ENCODE measurements around the gene CACNA2D1. TPM values are rescaled to one million over a fixed set of nuclear protein-coding genes. Genes with fewer than 3 reads are reported as not detected.

CACNA2D1 gene
- total RNA-seq, 2 donors from 2014 or later, result not detected

DNA sequence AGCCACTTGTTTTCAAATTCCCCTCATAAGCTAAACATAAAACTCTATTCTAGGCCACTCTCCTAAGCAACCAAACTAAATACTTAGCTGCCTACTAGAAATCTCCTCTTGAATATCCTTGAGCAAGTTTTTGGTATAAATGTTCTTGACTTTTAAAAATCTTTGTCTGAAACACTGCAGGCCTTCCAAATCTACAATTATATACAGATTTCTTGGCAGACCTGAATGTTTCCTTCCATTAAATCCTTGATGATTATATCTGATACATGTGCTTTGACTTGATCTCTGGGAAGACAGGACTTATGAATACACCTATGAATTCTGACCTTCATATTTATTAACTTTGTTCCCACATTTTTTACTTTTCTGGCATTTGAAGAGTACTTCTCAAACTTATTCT is 314.5 kb downstream of the CACNA2D1 start:
- H3K9me3 ChIP-seq (ENCODE audit: control insufficient read depth, low read length, poor library complexity, severe bottlenecking), result peaks cover 2% of the 10 kb centered on the region
- no peaks in the 10 kb centered on the region for H3K27me3 Mint-ChIP-seq
- no peak overlapping the region for H3K27ac Mint-ChIP-seq
- no peaks in the 10 kb centered on the region for H3K36me3 Mint-ChIP-seq (ENCODE audit: low read depth)
- DNase-seq, result no peak
- no peak overlapping the region for H3K4me3 Mint-ChIP-seq
- ATAC-seq, result no peak
- no peaks in the 10 kb centered on the region for H3K4me1 Mint-ChIP-seq

- H3K9me3 ChIP-seq (ENCODE audit: control insufficient read depth, low read length, poor library complexity, severe bottlenecking), result peaks cover 2% of the 10 kb centered on the region
- Mint-ChIP-seq H3K4me3 (no peak overlapping the region), H3K36me3 (ENCODE audit: low read depth) (no peaks in the 10 kb centered on the region), H3K27me3 (no peaks in the 10 kb centered on the region), H3K4me1 (no peaks in the 10 kb centered on the region), H3K27ac (no peak overlapping the region)
- no peak for ATAC-seq
- DNase-seq, result no peak
These were observed 315.0 kb downstream of the CACNA2D1 start for GRCh38 chr7:82128546-82128945.

GRCh38 chr7:82126576-82126975 is 317.0 kb downstream of the CACNA2D1 start:
- no peaks in the 10 kb centered on the region for H3K36me3 Mint-ChIP-seq (ENCODE audit: low read depth)
- H3K9me3 ChIP-seq (ENCODE audit: control insufficient read depth, low read length, poor library complexity, severe bottlenecking), result no peaks in the 10 kb centered on the region
- DNase-seq, result no peak
- no peaks in the 10 kb centered on the region for H3K4me1 Mint-ChIP-seq
- H3K27me3 Mint-ChIP-seq, result no peaks in the 10 kb centered on the region
- H3K27ac Mint-ChIP-seq, result no peak overlapping the region
- no peak for ATAC-seq
- no peak overlapping the region for H3K4me3 Mint-ChIP-seq

DNA sequence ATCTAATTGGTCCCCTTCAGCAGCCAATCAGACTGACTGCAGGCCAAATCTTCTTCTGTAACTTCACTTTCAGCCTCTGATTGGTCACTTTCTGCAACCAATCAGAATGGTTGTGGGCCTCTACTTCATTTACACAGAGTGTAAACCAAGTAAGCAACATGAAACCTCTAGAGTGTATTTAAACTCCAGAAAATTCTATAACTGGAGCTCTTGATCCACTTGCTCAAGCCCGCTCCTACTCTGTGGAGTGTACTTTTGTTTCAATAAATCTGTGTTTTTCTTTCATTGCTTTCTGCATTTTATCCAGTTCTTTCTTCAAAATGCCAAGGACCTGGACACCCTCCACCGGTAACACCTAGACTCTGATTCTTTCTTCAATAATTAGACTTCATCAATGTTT is 319.1 kb downstream of the CACNA2D1 start:
- ATAC-seq (no peak), DNase-seq (no peak)
- H3K27me3 Mint-ChIP-seq, result no peaks in the 10 kb centered on the region
- no peaks in the 10 kb centered on the region for H3K36me3 Mint-ChIP-seq (ENCODE audit: low read depth)
- no peak overlapping the region for H3K4me3 Mint-ChIP-seq
- H3K4me1 Mint-ChIP-seq, result no peaks in the 10 kb centered on the region
- no peaks in the 10 kb centered on the region for H3K9me3 ChIP-seq (ENCODE audit: control insufficient read depth, low read length, poor library complexity, severe bottlenecking)
- no peak overlapping the region for H3K27ac Mint-ChIP-seq

- ATAC-seq (no peak), DNase-seq (no peak)
- no peaks in the 10 kb centered on the region for H3K9me3 ChIP-seq (ENCODE audit: control insufficient read depth, low read length, poor library complexity, severe bottlenecking)
- Mint-ChIP-seq H3K27ac (no peak overlapping the region), H3K4me3 (no peak overlapping the region), H3K36me3 (ENCODE audit: low read depth) (no peaks in the 10 kb centered on the region), H3K4me1 (no peaks in the 10 kb centered on the region), H3K27me3 (no peaks in the 10 kb centered on the region)
These were observed 321.3 kb downstream of the CACNA2D1 start for GRCh38 chr7:82122275-82122674.

DNA sequence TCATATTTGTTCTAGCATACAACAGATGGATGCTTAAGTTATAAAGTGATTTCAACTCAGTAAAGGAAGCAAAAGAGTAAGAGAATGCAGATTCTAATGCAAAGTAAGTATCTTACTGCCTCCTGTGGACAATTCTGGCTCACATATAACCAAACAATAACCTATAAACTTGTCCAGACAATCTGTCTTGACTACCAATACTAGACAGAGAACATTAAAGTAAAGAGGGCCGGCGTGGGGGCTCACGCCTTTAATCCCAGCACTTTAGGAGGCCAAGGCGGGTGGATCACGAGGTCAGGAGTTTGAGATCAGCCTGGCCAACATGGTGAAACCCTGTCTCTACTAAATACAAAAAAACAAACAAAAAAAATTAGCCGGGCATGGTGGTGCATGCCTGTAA is 329.3 kb downstream of the CACNA2D1 start:
- no peak for ATAC-seq
- H3K4me3 Mint-ChIP-seq, result no peak overlapping the region
- no peaks in the 10 kb centered on the region for H3K9me3 ChIP-seq (ENCODE audit: control insufficient read depth, low read length, poor library complexity, severe bottlenecking)
- no peak for DNase-seq
- no peaks in the 10 kb centered on the region for H3K27me3 Mint-ChIP-seq
- no peaks in the 10 kb centered on the region for H3K36me3 Mint-ChIP-seq (ENCODE audit: low read depth)
- no peak overlapping the region for H3K27ac Mint-ChIP-seq
- no peaks in the 10 kb centered on the region for H3K4me1 Mint-ChIP-seq

DNA sequence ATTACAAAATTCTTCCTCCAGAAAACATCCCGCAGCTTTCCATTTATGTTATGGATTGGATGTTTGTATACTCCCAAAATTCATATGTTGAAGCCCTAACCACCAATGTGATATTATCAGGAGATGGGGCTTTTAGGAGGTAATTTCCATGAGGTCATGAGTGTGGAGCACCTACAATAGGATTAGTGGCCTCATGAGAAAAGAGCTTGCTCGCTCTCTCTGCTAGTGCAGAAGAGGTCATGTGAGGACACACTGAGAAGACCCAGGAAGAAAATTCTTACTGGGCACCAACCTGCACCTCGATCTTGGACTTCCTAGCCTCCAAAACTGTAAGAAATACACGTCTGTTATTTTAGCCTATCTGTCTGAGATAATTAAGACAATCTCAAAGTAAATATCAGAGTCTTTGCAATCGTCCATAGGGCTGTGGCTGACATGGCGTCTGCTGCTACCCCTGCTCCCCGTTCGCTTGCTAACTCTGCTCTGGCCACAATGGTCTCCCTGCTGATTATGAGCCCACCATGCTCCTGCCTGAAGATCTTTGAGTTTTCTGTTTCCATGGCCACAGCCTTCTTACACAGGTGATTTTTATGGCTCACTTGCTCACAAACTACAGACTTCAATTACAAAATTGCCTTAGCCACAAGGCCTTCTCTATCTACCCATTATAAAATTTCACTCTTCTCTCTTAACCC is 333.3 kb downstream of the CACNA2D1 start:
- Mint-ChIP-seq H3K36me3 (ENCODE audit: low read depth) (no peaks in the 10 kb centered on the region), H3K27me3 (no peaks in the 10 kb centered on the region), H3K4me3 (no peak overlapping the region), H3K4me1 (no peaks in the 10 kb centered on the region), H3K27ac (no peak overlapping the region)
- no peak for ATAC-seq
- H3K9me3 ChIP-seq (ENCODE audit: control insufficient read depth, low read length, poor library complexity, severe bottlenecking), result no peaks in the 10 kb centered on the region
- no peak for DNase-seq

DNA sequence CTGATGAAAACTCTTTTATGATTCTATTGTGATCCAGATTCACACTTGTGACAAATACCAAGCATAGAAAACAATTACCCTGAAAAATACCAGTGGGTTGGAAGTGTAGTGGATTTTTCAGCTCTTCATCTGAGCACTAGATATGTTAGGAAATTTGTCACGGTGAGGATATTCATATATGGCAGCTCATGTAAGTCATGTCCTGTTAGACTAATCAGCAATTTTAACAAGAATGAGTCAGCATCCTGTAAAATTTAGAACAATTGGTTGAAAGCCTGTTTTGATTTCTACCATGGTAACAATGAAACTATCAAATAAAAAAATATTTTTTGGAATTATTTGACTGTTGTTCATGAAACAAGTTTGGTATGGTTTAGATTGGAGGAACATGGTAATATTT is 334.3 kb downstream of the CACNA2D1 start:
- no peaks in the 10 kb centered on the region for H3K4me1 Mint-ChIP-seq
- DNase-seq (no peak), ATAC-seq (no peak)
- no peak overlapping the region for H3K4me3 Mint-ChIP-seq
- no peak overlapping the region for H3K27ac Mint-ChIP-seq
- no peaks in the 10 kb centered on the region for H3K36me3 Mint-ChIP-seq (ENCODE audit: low read depth)
- no peaks in the 10 kb centered on the region for H3K9me3 ChIP-seq (ENCODE audit: control insufficient read depth, low read length, poor library complexity, severe bottlenecking)
- H3K27me3 Mint-ChIP-seq, result no peaks in the 10 kb centered on the region

GRCh38 chr7:82106201-82106600 is 337.4 kb downstream of the CACNA2D1 start:
- Mint-ChIP-seq H3K4me1 (no peaks in the 10 kb centered on the region), H3K27me3 (no peaks in the 10 kb centered on the region), H3K36me3 (ENCODE audit: low read depth) (no peaks in the 10 kb centered on the region), H3K27ac (no peak overlapping the region), H3K4me3 (no peak overlapping the region)
- ATAC-seq (no peak), DNase-seq (no peak)
- H3K9me3 ChIP-seq (ENCODE audit: control insufficient read depth, low read length, poor library complexity, severe bottlenecking), result no peaks in the 10 kb centered on the region

DNA sequence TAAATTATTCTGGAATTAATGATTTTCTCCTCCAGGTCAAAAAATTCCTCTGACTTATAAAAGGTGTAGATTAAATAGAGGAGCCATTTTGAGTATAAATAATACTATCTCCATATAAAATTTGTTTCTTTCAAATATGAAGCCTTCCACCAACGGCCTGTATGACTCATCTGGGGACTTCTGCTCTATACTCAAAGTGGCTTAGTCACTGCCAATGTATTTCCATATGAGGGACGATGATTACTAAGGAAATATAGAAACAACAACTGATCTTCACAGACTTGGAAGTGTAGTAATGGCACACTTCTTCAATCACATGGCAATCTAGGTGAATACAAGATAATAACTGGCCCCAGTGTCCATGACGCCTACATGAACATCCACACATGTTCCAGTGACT is 338.1 kb downstream of the CACNA2D1 start:
- Mint-ChIP-seq H3K27ac (no peak overlapping the region), H3K36me3 (ENCODE audit: low read depth) (no peaks in the 10 kb centered on the region), H3K4me3 (no peak overlapping the region), H3K27me3 (no peaks in the 10 kb centered on the region), H3K4me1 (no peaks in the 10 kb centered on the region)
- no peak for ATAC-seq
- no peak for DNase-seq
- no peaks in the 10 kb centered on the region for H3K9me3 ChIP-seq (ENCODE audit: control insufficient read depth, low read length, poor library complexity, severe bottlenecking)

GRCh38 chr7:82098414-82098813 is 345.2 kb downstream of the CACNA2D1 start:
- no peaks in the 10 kb centered on the region for H3K4me1 Mint-ChIP-seq
- no peak for ATAC-seq
- no peak overlapping the region for H3K27ac Mint-ChIP-seq
- no peak overlapping the region for H3K4me3 Mint-ChIP-seq
- DNase-seq, result no peak
- no peaks in the 10 kb centered on the region for H3K27me3 Mint-ChIP-seq
- H3K9me3 ChIP-seq (ENCODE audit: control insufficient read depth, low read length, poor library complexity, severe bottlenecking), result no peaks in the 10 kb centered on the region
- no peaks in the 10 kb centered on the region for H3K36me3 Mint-ChIP-seq (ENCODE audit: low read depth)

DNA sequence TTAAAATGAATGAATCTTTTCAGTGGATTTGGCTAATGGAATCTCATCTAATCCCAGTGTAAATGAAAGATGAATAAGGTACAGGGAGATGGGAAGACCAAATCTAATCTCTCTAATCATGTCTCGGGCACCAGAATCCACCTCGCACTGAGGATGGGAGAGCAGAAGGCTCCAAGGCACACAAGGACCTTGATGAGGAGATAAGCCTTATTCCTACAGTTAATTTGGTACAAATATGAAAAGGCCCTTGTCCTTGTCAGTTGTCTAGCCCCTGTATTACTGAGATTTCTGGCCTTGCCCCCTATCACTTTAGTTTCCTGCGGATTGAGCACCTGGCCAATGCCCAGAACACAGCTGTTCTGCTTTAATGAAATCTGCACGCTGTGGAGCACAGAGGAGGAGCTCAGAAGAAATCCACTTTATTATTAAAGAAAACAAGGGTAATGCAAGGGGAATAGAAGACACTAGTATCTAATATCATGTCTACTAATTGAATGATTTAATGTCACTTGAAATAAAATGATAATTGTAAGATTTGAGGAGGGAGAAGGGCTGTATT is 352.4 kb downstream of the CACNA2D1 start:
- H3K4me1 Mint-ChIP-seq, result no peaks in the 10 kb centered on the region
- H3K27me3 Mint-ChIP-seq, result no peaks in the 10 kb centered on the region
- ATAC-seq (no peak), DNase-seq (no peak)
- no peaks in the 10 kb centered on the region for H3K36me3 Mint-ChIP-seq (ENCODE audit: low read depth)
- no peak overlapping the region for H3K4me3 Mint-ChIP-seq
- H3K27ac Mint-ChIP-seq, result no peak overlapping the region
- H3K9me3 ChIP-seq (ENCODE audit: control insufficient read depth, low read length, poor library complexity, severe bottlenecking), result no peaks in the 10 kb centered on the region

- Mint-ChIP-seq H3K36me3 (ENCODE audit: low read depth) (no peaks in the 10 kb centered on the region), H3K27me3 (no peaks in the 10 kb centered on the region), H3K4me3 (no peak overlapping the region), H3K27ac (no peak overlapping the region), H3K4me1 (no peaks in the 10 kb centered on the region)
- DNase-seq, result no peak
- ATAC-seq, result no peak
- no peaks in the 10 kb centered on the region for H3K9me3 ChIP-seq (ENCODE audit: control insufficient read depth, low read length, poor library complexity, severe bottlenecking)
These were observed 356.5 kb downstream of the CACNA2D1 start for GRCh38 chr7:82087099-82087498.

DNA sequence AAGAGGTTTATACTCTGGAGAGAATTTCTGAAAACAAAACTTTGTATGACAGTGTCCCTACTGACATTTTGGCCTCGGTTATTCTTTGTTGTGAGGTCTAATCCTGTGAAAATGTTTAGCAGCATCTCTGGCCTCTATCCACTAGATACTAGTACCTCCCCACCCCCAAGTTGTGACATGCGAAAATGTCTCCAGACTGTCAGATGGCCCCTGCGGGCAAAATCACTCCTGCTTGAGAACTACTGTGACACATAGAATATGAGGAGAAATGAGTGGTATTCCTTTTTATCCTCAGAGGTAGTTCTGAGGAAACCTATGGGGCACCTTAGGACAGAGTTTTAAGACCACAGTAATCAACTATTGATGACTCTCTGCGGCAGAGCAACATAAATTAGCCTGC is 358.5 kb downstream of the CACNA2D1 start:
- no peak for ATAC-seq
- H3K9me3 ChIP-seq (ENCODE audit: control insufficient read depth, low read length, poor library complexity, severe bottlenecking), result no peaks in the 10 kb centered on the region
- no peaks in the 10 kb centered on the region for H3K4me1 Mint-ChIP-seq
- H3K4me3 Mint-ChIP-seq, result no peak overlapping the region
- H3K36me3 Mint-ChIP-seq (ENCODE audit: low read depth), result no peaks in the 10 kb centered on the region
- no peak for DNase-seq
- H3K27me3 Mint-ChIP-seq, result no peaks in the 10 kb centered on the region
- H3K27ac Mint-ChIP-seq, result no peak overlapping the region
